Prostate gland (tissue), 2 donors: Measurements from ENCODE around the gene HIC2. TPM values are rescaled to one million over a fixed set of nuclear protein-coding genes. Genes with fewer than 3 reads are reported as not detected.
A peak's percentile ranks its signal among the peaks of the same experiment; 100 is the strongest.
"Not testable (repeated sequence)": the region's sequence is repeated elsewhere in the genome, so short reads cannot be mapped to it uniquely, and the experiment has no call there.

Source experiments
- DNase-seq: peaks from one replicate; pipeline ENCODE4 v3.0.0-alpha.2; 2019; ENCODE audit warnings: low spot score
- H3K27ac ChIP-seq, 2 donors: fragments of 200-600 bp; sonication (generic); 2 replicates each; pipeline ENCODE4 v1.5.1; 2017 to 2019
- H3K27me3 ChIP-seq: fragments of 200-600 bp; sonication (generic); replicated peaks from 2 replicates; pipeline ENCODE4 v1.5.1; 2019; ENCODE audit not compliant: insufficient read depth
- H3K36me3 ChIP-seq, 2 donors: fragments of 200-600 bp; sonication (generic); 1 replicate in 1 of 2; 2 replicates in 1 of 2; pipeline versions ENCODE4 v1.5.1 to v1.8.1; 2017 to 2019
- H3K4me1 ChIP-seq: fragments of 200-600 bp; sonication (generic); replicated peaks from 2 replicates; pipeline ENCODE4 v1.5.1; 2019
- H3K4me3 ChIP-seq, 2 donors: fragments of 200-600 bp; sonication (generic); 2 replicates each; pipeline ENCODE4 v1.5.1; 2017 to 2019
- H3K9me3 ChIP-seq: fragments of 200-600 bp; sonication (generic); 2 replicates; pipeline ENCODE4 v1.5.1; 2017
- WGBS: methylation state at CpG from one replicate; pipeline ENCODE4 v1.1.5; 2018; 5-methylcytosine and 5-hydroxymethylcytosine counted together
- intact Hi-C: fragments of 100-400 bp; cut with DNase I; formaldehyde crosslinking; loops from one replicate; pipeline ENCODE4 v1.14.2; 2022
- total RNA-seq, 2 donors: library from RNA; depleted of rRNA; stranded (reverse); fragments of >200 nt; gene quantifications; one replicate each; pipeline ENCODE4 v1.1.0, GENCODE V29; 2016

HIC2 gene
- total RNA-seq, 2 donors from 2014 or later: 2.3 to 16.8 TPM

DNA sequence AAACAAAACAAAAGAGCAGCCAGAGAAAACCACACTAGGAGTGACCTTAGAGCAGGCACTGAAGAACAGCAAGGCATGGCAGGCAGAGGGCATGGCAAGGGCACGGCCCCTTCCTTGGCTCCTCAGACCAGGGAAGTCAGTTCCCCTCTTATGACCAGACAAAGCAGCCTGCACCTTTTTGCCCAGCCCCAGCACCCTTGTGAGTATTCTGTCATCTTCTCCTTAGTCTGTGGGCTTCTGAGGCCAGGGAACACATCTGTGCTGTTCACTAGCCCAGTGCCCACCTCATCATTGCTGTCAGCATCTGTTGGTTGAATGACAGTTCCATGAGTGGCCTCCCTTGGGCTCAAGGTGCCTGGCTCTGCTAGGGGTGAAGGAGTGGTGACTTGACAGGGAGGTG is 10.0 kb upstream of the HIC2 start:
- H3K27ac ChIP-seq, H3K36me3 ChIP-seq, H3K4me1 ChIP-seq, intact Hi-C loops, H3K27me3 ChIP-seq, H3K4me3 ChIP-seq, DNase-seq, H3K9me3 ChIP-seq: not testable (repeated sequence)
- WGBS: 100% methylated on average over 1 of the region's 1 CpG

GRCh38 chr22:21407792-21408191 is 9.4 kb upstream of the HIC2 start:
- H3K27ac ChIP-seq, H3K4me3 ChIP-seq, H3K9me3 ChIP-seq, H3K36me3 ChIP-seq, intact Hi-C loops, H3K27me3 ChIP-seq, H3K4me1 ChIP-seq, DNase-seq: not testable (repeated sequence)
- 100% methylated on average over 1 of the region's 4 CpGs for WGBS

GRCh38 chr22:21416375-21416774 is 796 bp upstream of the HIC2 start:
- DNase-seq, H3K36me3 ChIP-seq, H3K9me3 ChIP-seq, H3K27me3 ChIP-seq, intact Hi-C loops, H3K4me1 ChIP-seq, H3K27ac ChIP-seq, H3K4me3 ChIP-seq: not testable (repeated sequence)
- WGBS: 21% methylated on average over 7 of the region's 25 CpGs

DNA sequence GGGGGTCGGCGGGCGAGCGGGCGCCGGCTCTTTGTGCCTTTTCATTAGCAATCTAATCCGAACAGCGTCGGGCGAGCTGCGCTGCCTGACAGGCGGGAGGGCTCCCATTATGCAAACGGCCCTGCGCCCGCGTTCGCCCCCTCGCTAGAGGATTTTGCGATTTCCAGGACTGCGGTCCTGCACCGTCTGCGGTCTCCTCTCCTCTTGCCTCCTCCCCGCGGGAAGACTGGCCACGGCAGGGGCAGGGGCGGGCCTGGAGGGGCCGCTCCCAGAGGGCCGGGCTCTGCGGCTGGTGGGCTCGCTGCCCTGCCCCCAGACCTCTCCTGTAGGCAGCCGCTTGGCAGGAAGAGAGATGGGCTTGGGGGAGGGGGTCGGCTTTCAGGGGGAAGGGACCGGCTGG is 682 bp downstream of the HIC2 start:
- H3K9me3 ChIP-seq, DNase-seq, H3K27ac ChIP-seq, intact Hi-C loops, H3K27me3 ChIP-seq, H3K4me1 ChIP-seq, H3K36me3 ChIP-seq: not testable (repeated sequence)
- H3K4me3 ChIP-seq: peak overlapping the region; percentile 29 to 34
- WGBS: 0% methylated on average over 7 of the region's 33 CpGs

DNA sequence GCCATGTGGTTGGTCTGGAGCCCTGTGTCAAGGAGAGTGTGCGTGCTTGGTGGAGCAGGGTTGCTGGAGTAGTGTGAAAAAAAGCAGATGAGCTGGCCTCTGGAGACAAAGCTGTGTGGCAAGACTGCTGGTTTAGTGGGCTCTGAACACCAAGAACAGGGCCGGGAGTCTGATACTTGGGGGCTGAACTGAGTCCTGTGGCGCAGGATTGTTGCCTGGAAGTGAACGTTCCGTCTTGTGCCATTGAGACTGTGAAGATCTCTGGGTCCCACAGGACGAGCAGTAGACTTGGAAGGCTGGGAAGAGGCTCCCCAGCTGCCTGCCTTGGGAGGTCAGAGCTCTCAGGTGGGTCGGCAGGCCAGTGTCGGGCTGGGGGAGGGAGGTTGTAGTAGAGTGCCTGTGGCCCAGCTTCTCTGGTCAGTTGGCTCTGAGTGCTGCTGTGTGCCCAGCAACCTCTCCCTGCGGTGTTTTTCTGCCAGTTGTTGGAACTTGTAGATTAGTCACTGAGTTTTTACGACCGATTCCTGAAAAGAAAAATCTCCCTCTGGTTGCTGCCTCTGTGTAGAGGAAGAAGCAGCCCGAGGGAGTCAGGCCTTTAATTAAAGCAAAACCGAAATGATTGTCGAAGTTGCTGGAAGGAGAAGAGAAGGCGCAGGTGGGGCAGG is 1.9 kb downstream of the HIC2 start:
- intact Hi-C loops, H3K36me3 ChIP-seq, H3K27me3 ChIP-seq, H3K9me3 ChIP-seq, H3K4me1 ChIP-seq, DNase-seq, H3K27ac ChIP-seq, H3K4me3 ChIP-seq: not testable (repeated sequence)
- WGBS: 45% methylated on average over 5 of the region's 15 CpGs

DNA sequence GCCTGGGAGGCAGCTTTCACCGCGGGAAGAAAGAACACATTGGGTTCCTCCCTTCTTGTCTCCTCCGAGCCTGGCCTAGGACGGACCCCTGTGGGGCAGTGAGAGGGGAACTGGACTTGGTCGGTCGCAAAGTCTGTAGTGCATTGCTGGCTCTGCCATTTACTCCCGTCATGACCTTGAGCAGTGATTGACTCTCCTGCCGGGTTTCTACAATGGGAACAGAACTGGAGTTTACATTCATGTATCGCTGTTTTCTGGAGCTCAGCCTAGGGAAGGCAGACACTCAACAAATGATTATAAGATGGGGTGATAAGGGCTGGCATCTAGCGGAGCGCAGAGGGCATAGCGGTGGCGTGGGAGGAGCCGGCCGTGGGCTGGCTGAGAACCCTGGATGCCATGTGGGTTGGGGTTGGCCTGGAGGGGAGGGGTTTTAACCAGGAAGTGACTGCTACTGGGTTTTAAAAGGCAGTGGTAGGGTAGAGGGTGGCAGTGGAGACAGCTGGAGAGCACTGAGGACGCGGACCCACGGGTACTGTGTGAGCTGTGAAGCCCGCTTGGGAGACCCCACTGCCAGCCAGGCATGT is 3.1 kb downstream of the HIC2 start:
- not testable (repeated sequence) for DNase-seq

DNA sequence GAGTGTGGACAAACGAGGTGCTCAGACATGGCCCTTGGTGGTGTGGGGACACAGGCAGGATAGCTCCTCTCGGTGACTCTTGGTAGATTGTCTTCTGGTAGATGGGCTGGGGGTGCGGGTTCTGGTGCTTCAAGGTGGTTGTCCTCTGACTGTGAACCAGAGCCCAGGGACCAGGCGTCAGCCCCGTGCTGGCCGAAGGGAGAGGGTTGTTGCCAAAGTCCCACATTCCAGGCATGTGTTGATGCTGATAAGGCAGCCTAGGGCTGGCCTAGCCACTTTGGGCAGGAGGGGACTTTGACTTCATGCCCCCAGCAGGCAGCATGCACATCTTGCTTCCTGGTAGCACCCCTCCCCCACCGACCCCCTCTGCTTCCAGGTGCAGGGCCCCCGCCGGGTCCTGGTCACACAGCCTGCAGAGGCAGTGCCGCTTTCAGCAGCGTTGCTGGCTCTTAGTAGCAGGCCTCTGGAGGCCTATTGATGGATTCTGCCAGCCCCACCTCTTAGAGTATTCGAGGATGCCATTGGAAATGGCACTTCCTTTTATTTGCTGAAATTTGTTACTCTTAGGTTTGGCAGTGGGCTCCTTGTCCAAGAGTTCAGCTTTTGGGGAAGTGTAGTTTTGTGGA is 7.0 kb downstream of the HIC2 start:
- H3K27me3 ChIP-seq, H3K27ac ChIP-seq, intact Hi-C loops, DNase-seq, H3K4me3 ChIP-seq, H3K36me3 ChIP-seq, H3K9me3 ChIP-seq, H3K4me1 ChIP-seq: not testable (repeated sequence)
- no CpG with 5 or more reads among the region's 12 CpGs for WGBS

More for the DNA sequence above, 3.1 kb downstream of the HIC2 start:
- H3K4me1 ChIP-seq, intact Hi-C loops, H3K36me3 ChIP-seq, H3K9me3 ChIP-seq, H3K27me3 ChIP-seq, H3K27ac ChIP-seq, H3K4me3 ChIP-seq: not testable (repeated sequence)
- WGBS: 12% methylated on average over 5 of the region's 19 CpGs

GRCh38 chr22:21434378-21435233 is 17.4 kb downstream of the HIC2 start:
- DNase-seq, H3K36me3 ChIP-seq, H3K4me1 ChIP-seq, H3K4me3 ChIP-seq, H3K9me3 ChIP-seq, H3K27me3 ChIP-seq, intact Hi-C loops, H3K27ac ChIP-seq: not testable (repeated sequence)
- WGBS: no CpG with 5 or more reads among the region's 15 CpGs

DNA sequence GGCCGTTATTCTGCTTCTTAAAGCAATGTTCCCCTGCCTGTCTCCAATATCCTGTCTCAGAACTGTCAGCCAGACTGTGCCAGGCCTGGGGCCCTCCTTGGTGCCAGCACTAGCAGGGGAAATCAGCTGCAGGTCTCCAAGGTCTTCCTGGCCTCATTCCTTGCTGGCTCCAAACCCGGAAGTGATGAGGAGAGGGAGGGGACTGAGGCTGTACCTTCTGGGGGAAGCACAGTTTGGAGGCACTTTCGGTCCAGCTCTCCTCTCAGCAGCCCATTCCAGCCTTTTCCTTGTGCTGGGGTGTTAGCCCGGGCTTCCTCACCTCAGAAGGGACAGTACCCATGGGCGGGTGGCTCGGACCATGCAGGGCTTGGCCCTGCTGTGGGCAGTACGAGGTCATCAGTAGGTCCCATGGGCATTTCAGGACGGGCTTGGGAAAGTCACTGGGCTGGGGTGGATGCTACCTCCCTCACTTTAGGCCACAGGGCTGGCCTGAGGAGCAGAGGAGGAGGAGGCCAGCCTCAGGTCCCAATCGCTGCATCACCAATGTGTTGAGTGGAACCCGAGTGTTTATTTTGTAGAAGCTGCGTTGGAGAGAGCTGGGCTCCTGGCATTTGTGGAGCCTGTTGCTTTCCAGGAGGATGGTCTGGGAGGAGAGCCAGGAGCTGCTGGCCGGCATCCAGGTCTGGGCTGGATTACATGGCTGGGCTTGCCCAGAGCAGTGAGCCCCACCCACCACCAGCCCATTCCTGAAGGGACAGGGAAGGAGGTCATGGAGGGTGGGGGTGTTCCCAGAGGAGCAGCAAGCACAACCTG is 19.0 kb downstream of the HIC2 start:
- H3K4me1 ChIP-seq, H3K36me3 ChIP-seq, H3K27ac ChIP-seq, H3K9me3 ChIP-seq, H3K4me3 ChIP-seq, intact Hi-C loops, H3K27me3 ChIP-seq: not testable (repeated sequence)
- peak; percentile 2 for DNase-seq
- WGBS: 0% methylated on average over 2 of the region's 12 CpGs

DNA sequence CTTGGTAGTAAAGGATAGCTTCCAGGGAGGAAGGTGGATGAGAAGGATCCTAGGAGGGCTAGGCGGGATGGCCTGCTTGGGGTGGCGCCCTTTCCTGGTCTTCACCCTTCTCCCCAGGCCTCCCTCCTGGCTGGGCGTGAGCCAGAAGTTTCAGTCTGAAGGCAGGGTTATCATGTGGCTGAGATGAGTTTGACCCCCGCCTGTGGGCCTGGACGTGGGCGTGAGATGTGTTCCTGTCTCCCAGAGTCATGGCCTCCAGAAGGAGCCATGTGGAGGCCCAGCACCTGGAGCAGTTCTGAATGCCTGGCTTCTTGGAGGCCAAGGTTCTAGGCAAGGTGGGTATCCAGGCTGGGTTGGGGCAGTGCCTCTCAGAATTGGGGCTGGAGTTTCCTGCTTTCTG is 20.8 kb downstream of the HIC2 start:
- H3K4me1 ChIP-seq, H3K27ac ChIP-seq, H3K27me3 ChIP-seq, H3K4me3 ChIP-seq, H3K36me3 ChIP-seq, H3K9me3 ChIP-seq, intact Hi-C loops: not testable (repeated sequence)
- DNase-seq: peak; percentile 0
- WGBS: 86% methylated on average over 4 of the region's 6 CpGs

DNA sequence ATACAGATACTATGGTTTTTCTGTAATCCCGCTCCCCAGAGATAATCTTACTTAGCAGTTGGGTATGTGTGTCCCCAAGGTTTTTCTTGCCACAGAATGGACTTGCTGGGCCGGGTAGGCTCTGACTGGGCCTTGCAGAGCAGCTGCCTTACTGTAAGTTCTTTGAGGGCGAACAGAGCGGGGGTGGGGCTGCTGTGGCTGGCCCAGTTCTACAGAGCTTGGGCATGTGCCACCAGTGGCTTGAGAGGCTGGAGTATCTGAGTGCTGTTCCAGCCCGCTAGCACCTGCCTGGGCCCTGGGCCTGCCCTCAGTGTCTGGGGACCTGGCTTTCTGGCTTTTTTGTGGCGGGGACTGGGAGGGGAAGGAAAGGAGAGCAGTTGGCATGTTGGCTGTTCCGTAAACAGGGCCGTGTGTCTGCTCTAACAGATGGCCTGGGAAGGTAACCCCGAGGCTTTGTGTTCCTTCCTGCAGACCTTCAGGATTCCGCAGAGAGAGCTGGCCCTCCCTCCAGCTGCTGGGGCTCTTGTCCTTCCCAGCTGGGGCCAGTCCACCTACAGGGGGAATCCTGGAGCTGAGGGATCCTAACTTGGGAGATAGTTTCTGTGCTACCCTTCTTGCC is 23.0 kb downstream of the HIC2 start:
- H3K27me3 ChIP-seq, H3K36me3 ChIP-seq, H3K27ac ChIP-seq, H3K4me3 ChIP-seq, intact Hi-C loops, H3K9me3 ChIP-seq, H3K4me1 ChIP-seq, DNase-seq: not testable (repeated sequence)
- WGBS: no CpG with 5 or more reads among the region's 10 CpGs
